HL-60 (cell line): ENCODE results near the gene YIF1A.

Experiments
- DNase-seq, 2 experiments: peaks; one replicate each; pipeline ENCODE4 v3.0.0-alpha.2; 2010 to 2020; ENCODE audit warnings: low read depth in 1 of 2, low spot score in 1 of 2
- H3K27ac ChIP-seq: fragments of 250-450 bp; sonication (Bioruptor Pico); replicated peaks from 2 replicates; pipeline ENCODE4 v1.5.1; 2020; ENCODE audit warnings: mild to moderate bottlenecking, moderate library complexity
- H3K27me3 ChIP-seq: fragments of 250-450 bp; sonication (Bioruptor Pico); 2 replicates; pipeline ENCODE4 v1.5.1; 2021; ENCODE audit warnings: mild to moderate bottlenecking, moderate library complexity; ENCODE audit not compliant: insufficient read depth, poor library complexity, severe bottlenecking
- H3K4me3 ChIP-seq: replicated peaks from 2 replicates; pipeline ENCODE4 v1.5.1; 2011; ENCODE audit warnings: mild to moderate bottlenecking, control low read depth, low read length; ENCODE audit not compliant: insufficient read depth
- GABPA ChIP-seq: IDR thresholded peaks from 2 replicates; pipeline ENCODE4 v1.6.1; 2012; ENCODE audit warnings: low read depth
- POLR2AphosphoS5 ChIP-seq: IDR thresholded peaks from 2 replicates; pipeline ENCODE4 v1.6.1; 2012; ENCODE audit warnings: low read depth
- SPI1 ChIP-seq: IDR thresholded peaks from 2 replicates; pipeline ENCODE4 v1.6.1; 2012; ENCODE audit warnings: low read depth, mild to moderate bottlenecking, borderline replicate concordance
- TF ChIP-seq, protein P1 (sequence below): IDR thresholded peaks from one replicate; pipeline ENCODE4 v1.5.1; 2011; ENCODE audit warnings: low read length, control low read depth, inconsistent platforms; ENCODE audit not compliant: insufficient read depth
- TF ChIP-seq, protein P2 (sequence below): IDR thresholded peaks from 2 replicates; pipeline ENCODE4 v1.6.1; 2012; ENCODE audit warnings: low read depth; ENCODE audit not compliant: insufficient replicate concordance

YIF1A gene

DNA sequence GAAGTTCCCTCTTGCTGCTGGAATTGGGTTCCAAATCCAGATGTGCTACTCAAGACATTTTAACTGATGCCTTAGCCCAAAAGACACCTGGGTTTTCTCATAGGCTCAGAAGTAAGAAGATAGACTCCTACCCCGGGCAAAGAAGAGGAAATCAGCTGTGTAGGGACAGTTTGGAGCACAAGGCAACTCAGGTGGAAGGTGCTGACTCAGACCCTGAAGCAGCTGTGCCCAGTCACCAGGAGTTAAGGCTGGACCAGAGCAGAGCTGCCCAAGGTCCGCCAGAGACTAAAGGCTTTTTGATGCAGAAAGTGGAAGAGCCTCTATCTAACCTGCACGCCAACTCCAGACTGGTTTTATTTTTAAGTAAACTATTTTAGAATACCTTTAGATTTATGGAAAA lies 41.1 kb downstream of the YIF1A start:
- H3K27ac ChIP-seq = no peak overlapping the region
- no peak for DNase-seq
- H3K27me3 ChIP-seq = no peaks in the 10 kb centered on the region
- no peak for TF ChIP-seq SPI1
- TF ChIP-seq, protein P1, sequence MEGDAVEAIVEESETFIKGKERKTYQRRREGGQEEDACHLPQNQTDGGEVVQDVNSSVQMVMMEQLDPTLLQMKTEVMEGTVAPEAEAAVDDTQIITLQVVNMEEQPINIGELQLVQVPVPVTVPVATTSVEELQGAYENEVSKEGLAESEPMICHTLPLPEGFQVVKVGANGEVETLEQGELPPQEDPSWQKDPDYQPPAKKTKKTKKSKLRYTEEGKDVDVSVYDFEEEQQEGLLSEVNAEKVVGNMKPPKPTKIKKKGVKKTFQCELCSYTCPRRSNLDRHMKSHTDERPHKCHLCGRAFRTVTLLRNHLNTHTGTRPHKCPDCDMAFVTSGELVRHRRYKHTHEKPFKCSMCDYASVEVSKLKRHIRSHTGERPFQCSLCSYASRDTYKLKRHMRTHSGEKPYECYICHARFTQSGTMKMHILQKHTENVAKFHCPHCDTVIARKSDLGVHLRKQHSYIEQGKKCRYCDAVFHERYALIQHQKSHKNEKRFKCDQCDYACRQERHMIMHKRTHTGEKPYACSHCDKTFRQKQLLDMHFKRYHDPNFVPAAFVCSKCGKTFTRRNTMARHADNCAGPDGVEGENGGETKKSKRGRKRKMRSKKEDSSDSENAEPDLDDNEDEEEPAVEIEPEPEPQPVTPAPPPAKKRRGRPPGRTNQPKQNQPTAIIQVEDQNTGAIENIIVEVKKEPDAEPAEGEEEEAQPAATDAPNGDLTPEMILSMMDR = no peak
- TF ChIP-seq, protein P2, sequence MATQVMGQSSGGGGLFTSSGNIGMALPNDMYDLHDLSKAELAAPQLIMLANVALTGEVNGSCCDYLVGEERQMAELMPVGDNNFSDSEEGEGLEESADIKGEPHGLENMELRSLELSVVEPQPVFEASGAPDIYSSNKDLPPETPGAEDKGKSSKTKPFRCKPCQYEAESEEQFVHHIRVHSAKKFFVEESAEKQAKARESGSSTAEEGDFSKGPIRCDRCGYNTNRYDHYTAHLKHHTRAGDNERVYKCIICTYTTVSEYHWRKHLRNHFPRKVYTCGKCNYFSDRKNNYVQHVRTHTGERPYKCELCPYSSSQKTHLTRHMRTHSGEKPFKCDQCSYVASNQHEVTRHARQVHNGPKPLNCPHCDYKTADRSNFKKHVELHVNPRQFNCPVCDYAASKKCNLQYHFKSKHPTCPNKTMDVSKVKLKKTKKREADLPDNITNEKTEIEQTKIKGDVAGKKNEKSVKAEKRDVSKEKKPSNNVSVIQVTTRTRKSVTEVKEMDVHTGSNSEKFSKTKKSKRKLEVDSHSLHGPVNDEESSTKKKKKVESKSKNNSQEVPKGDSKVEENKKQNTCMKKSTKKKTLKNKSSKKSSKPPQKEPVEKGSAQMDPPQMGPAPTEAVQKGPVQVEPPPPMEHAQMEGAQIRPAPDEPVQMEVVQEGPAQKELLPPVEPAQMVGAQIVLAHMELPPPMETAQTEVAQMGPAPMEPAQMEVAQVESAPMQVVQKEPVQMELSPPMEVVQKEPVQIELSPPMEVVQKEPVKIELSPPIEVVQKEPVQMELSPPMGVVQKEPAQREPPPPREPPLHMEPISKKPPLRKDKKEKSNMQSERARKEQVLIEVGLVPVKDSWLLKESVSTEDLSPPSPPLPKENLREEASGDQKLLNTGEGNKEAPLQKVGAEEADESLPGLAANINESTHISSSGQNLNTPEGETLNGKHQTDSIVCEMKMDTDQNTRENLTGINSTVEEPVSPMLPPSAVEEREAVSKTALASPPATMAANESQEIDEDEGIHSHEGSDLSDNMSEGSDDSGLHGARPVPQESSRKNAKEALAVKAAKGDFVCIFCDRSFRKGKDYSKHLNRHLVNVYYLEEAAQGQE = no peak
- TF ChIP-seq POLR2AphosphoS5 = no peak
- no peak for TF ChIP-seq GABPA
- no peak overlapping the region for H3K4me3 ChIP-seq

GRCh38 chr11:66247295-66247694 lies 41.6 kb downstream of the YIF1A start:
- Histone ChIP-seq H3K27me3 (no peaks in the 10 kb centered on the region), H3K27ac (no peak overlapping the region), H3K4me3 (no peak overlapping the region)
- DNase-seq = no peak
- TF ChIP-seq, protein P1 = no peak
- TF ChIP-seq SPI1 = no peak

GRCh38 chr11:66243782-66244535 lies 45.0 kb downstream of the YIF1A start:
- Histone ChIP-seq H3K27me3 (no peaks in the 10 kb centered on the region), H3K4me3 (no peak overlapping the region), H3K27ac (peak overlapping the region; percentile 33; the same call in 1 of the 2 replicates)
- peak in 1 of 2 experiments; percentile 39 for DNase-seq
- TF ChIP-seq SPI1 = no peak
- TF ChIP-seq, protein P1 = no peak
- no peak for TF ChIP-seq GABPA
- no peak for TF ChIP-seq POLR2AphosphoS5
- TF ChIP-seq, protein P2 = no peak
